ENCODE results near the gene CHRNA7.

GRCh38 chr15:32104061-32104995 is 74.0 kb downstream of the CHRNA7 start:
- no peak for TF ChIP-seq POLR2A (IDR thresholded peaks at IDR 0.05)
- no peak for TF ChIP-seq CTCF (IDR thresholded peaks at IDR 0.05)

Measured in breast epithelium (tissue), 3 donors.